HG03066 (cell line): Measurements from ENCODE around the gene CHPT1.
"Not testable (repeated sequence)": the region's sequence is repeated elsewhere in the genome, so short reads cannot be mapped to it uniquely, and the experiment has no call there.

Experiments
- ATAC-seq: cut with Tn5 transposase; IDR thresholded peaks from one replicate; pipeline ENCODE4 v1.9.1; 2021; ENCODE audit warnings: low read depth; ENCODE audit not compliant: unreplicated experiment

Gene CHPT1

GRCh38 chr12:101714877-101715444 is 17.5 kb downstream of the CHPT1 start:
- ATAC-seq = no peak

- no peak for ATAC-seq
Measured at GRCh38 chr12:101719566-101719965, 22.1 kb downstream of the CHPT1 start.

DNA sequence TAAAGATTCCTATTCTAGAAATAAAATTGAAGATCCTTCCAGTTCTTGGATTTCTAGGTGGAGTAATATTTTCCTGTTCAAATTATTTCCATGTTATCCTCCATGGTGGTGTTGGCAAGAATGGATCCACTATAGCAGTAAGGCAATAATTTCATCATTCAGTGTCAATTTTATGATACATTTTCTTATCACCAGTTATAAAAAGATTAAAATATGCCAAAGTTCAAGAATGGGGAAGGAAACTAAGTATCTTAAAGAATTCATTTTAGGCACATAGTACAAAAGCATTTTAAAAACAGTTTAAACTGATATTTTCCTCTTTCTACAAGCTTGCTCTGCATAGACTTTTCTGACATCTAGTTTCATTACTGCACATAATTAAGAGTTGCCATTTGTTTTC is 22.7 kb downstream of the CHPT1 start:
- no peak for ATAC-seq

GRCh38 chr12:101722392-101722791 is 25.0 kb downstream of the CHPT1 start:
- ATAC-seq = no peak

- no peak for ATAC-seq
Measured at GRCh38 chr12:101727098-101727497, 29.7 kb downstream of the CHPT1 start.

- ATAC-seq = no peak
Measured at GRCh38 chr12:101729842-101730241, 32.4 kb downstream of the CHPT1 start.

DNA sequence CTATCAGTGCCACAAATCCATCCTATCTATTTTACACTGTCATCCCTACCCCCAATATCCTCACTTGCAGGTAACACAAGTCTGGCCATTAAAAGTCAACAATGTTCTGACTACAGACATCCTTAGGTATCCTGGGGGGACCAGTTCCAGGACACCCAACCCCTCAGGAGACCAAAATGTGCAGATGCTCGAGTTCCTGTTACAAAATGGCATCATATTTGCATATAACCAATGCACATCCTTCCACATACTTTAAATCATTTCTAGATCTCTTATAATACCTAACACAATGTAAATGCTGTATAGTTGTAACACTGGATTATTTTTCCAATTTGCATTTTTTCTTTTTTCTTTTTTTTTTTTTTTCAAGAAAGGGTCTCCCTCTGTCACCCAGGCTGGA is 34.9 kb downstream of the CHPT1 start:
- no peak for ATAC-seq

GRCh38 chr12:101733166-101733565 is 35.7 kb downstream of the CHPT1 start:
- no peak for ATAC-seq

DNA sequence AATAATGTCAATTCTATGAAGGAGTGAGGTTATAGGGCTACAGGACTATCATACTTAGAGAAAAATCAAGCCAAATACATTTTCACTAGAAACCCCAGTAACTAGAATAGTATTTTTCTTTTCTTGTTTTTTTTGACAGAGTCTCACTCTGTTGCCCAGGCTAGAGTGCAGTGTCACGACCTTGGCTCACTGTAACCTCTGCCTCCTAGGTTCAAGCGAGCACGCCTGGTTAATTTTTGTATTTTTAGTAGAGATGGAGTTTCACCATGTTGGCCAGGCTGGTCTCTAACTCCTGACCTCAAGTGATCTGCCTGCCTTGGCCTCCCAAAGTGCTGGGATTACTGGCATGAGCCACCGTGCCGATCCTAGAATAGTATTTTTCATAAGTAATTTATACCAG is 37.0 kb downstream of the CHPT1 start:
- ATAC-seq = not testable (repeated sequence)

GRCh38 chr12:101737476-101737875 is 40.0 kb downstream of the CHPT1 start:
- ATAC-seq = no peak

- no peak for ATAC-seq
Measured at GRCh38 chr12:101738920-101739665, 41.7 kb downstream of the CHPT1 start, which contains the start of gene SYCP3. Gene SYCP3, minus strand, starts transcription at chr12:101739462. Its CDS starts 1,527 bp downstream, at chr12:101737935.

DNA sequence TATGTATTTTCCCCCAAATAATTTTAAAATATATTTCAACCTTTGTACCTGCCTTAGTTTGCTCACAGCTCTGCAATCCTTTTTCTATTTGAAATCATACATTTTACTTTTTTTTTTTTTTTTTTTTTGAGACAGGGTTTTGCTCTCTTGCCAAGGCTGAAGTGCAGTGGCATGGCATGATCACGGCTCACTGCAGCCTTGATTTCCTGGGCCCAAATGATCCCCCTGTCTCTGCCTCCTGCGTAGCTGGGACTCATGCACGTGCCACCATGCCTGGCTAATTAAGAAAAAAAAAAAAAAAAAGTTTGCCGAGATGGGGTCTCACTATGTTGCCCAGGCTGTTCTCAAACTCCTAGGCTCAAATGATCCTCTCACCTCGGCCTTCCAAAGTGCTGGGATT is 43.1 kb downstream of the CHPT1 start:
- ATAC-seq = no peak

DNA sequence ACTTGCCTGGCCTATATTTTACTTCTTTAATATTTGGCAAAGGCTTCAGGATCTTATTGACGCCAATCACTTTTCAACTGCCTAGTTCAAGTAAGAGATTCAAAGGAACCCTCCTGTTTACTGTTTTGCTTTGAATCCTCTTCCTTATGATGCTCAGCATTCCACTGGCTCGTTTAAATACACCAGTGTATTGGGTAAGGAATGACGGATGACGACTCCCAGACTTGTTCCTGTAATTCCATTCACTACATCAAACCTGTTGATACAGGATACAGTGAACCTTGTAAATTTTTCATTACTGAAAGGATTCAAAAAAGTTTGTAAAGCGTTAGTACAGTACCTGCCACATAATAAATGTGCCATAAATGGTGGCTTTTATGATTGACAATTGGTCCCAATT is 43.5 kb downstream of the CHPT1 start:
- no peak for ATAC-seq

- no peak for ATAC-seq
Measured at GRCh38 chr12:101743242-101743641, 45.8 kb downstream of the CHPT1 start.

- peak; percentile 97 for ATAC-seq
Measured at GRCh38 chr12:101743724-101744472, 46.5 kb downstream of the CHPT1 start.

DNA sequence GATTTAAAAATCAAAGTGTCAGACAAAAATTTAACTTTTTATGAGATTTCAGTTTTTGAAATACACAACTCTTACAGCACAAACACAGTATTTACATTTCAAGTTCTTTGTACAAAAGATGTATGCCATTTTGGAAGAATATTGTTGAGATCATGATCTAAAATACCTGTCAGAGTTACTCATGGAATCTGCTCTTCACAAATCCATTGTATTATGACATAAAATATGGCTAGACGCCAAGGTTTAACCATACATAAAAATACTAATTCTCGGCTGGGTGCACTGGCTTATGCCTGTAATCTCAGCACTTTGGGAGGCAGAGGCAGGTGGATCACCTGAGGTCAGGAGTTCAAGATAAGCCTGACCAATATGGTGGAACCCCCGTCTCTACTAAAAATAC is 48.0 kb downstream of the CHPT1 start:
- ATAC-seq = no peak

GRCh38 chr12:101746196-101746595 is 48.8 kb downstream of the CHPT1 start:
- no peak for ATAC-seq

DNA sequence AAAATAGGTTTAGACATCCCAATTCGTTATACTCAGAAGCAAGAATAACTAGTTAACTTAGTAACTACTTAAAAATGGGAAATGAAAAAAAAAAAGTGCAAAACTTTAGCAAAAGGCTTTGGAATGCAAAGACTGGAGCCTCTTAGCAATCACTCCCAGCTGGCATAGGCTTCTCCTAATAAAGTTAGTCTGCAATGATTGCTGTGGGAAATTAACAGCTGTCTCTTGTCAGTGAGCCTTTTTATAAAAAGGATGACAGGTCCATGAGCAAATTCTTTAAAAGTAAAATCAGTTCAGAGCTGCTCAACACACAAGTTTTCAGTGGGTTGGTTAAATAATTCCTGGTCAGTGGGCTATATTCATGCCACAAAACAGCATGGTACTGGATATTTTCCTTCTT is 49.2 kb downstream of the CHPT1 start:
- no peak for ATAC-seq

- no peak for ATAC-seq
Measured at GRCh38 chr12:101747697-101748096, 50.3 kb downstream of the CHPT1 start.

- ATAC-seq = no peak
Measured at GRCh38 chr12:101748907-101749306, 51.5 kb downstream of the CHPT1 start.

GRCh38 chr12:101749657-101750056 is 52.2 kb downstream of the CHPT1 start:
- ATAC-seq = no peak

DNA sequence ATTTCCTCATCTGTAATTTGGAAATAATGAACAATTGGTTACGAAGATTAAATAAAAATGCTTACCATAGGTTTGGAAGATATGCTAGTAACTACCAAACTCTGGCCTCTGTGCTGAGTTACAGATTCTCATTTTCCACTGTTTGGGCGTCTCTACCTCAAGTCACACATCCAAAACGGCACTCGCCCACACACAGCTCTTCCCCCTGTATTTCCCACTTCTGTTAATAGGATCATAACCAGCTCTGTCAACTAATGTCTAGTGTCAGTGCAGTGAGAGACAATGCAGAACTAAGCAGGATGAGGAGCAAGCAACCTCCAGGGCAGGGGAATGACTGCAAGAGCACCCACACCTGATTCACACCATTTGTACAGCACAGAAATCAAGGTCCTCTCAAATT is 52.7 kb downstream of the CHPT1 start:
- ATAC-seq = no peak
